Peyer's patch (tissue), 4 donors: ENCODE measurements around the gene LANCL3.

Source experiments
- CTCF ChIP-seq, 6 experiments: fragments of 450-650 bp in 4 of 6; fragments of 200-600 bp in 2 of 6; sonication (generic) in 1 of 6; IDR thresholded peaks; one replicate each; pipeline ENCODE4 v1.5.1; 2017 to 2019; ENCODE audit warnings: antibody characterized with exemption in 6 of 6, mild to moderate bottlenecking in 3 of 6, moderate library complexity in 1 of 6
- POLR2A ChIP-seq, 2 donors: fragments of 450-650 bp; IDR thresholded peaks; one replicate each; pipeline ENCODE4 v1.5.1; 2017; ENCODE audit warnings: antibody characterized with exemption in 2 of 2, mild to moderate bottlenecking in 2 of 2, moderate library complexity in 2 of 2

DNA sequence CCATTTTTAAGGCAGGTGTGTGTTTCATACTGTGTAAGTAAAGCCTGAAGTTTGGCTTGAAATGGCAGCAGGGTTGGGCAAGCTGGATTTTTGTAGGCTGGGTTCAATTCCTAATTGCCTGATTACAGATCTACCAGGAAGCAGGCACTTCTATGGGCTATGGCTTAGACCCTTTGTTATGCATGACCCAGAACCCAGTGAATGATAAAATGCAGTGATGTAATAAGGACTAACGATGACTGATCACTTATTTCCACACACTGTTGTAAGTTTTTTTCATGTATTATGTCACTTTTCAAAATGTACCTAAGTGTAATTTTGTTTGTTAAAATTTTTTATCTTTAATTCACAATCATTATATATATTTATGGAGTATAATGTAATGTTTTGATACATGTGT lies 8.6 kb downstream of the LANCL3 start:
- TF ChIP-seq CTCF (IDR thresholded peaks at IDR 0.05) (no peak), POLR2A (IDR thresholded peaks at IDR 0.05) (no peak)
